ENCODE results near the gene SCLY.
"Not testable (repeated sequence)": the region's sequence is repeated elsewhere in the genome, so short reads cannot be mapped to it uniquely, and the experiment has no call there.

The SCLY gene

GRCh38 chr2:238114851-238115660, 54.3 kb downstream of the SCLY start:
- no peak for DNase-seq

- DNase-seq: not testable (repeated sequence)
Measured at GRCh38 chr2:238115709-238116108, 54.9 kb downstream of the SCLY start.

- DNase-seq: no peak
Measured at GRCh38 chr2:238116298-238117198, 55.7 kb downstream of the SCLY start.

DNA sequence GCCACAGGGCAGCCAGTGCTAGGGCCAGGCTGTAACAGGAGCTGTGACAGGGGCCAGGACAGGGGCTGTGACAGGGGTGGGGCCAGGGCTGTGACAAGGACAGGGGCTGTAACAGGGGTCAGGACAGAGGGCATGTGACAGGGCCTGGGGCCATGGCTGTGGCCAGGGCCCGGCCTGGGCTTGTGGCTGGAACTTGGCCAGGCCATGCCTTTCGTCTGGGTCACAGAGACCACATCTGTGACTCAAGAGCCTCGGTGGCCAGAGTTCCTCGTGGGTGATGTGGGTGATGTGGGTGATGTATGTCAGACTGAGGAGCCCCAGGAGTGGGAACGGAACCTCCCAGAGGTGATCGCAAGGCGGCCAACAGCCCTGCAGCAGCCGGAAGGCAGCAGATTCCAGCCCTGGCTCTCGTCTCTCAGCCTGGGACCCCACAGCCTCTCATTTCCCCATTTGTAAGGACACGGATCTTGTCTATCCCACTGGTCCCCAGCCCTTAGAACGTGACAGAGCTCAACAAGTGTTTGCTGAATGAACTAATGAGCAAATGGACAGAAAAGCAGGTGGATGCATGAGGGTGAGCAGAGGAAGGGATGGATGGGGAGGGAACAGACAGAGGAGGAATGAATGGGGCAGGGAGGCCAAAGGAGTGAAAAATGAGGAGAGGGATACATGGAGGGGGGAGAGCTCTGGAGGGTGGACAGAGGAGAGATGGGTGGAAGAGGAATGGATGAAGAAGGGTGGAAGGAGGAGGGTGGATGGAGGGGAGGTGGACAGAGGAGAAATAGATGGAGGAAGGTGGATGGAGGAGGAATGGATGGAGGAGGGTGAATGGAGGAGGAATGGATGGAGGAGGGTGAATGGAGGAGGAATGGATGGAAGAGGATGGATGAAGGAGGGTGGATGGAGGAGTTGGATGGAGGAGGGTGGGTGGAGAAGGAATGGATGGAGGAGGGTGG, 56.7 kb downstream of the SCLY start:
- no peak for DNase-seq

GRCh38 chr2:238119756-238120462, 59.1 kb downstream of the SCLY start:
- no peak for DNase-seq

DNA sequence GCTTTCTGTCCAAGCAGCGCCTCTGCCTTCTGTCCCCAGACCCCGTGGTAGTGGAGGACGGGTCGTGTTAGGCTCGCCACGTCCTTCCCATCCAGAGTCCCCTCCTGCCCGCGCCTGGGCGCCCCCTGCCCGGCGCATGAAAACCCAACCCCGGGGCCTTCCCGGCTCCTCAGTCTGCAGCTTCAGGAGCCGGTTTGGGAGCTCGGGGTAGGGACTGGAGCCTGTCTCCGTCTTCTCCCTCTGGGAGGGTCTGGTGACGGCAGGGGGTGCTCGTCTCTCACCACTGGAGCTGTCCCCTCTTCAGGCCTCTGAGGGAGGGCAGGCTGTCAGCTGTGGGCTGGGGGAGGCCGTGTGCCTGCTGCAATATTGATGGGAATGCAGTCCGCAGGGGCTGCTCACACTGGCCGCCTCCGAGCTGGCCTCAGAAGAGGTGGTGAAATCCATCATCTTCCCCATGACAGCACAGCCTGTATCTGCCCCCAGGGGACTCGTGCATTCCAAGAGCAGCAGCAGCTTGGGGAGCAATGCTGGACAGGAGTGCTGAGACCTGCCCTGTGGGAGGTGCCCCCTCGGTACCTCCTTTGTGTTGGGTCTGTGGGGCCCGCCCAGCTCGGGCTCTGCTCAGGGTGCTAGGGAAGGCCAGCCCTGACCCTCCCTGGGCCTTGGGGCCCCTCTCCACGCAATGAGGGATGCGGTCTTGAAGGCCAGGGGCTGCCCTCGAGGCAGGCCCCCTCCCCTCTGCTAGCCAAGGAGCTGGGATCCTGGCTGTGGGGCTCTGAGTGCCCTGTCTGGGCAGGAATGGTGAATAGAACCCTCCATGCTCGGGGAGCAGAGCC, 59.9 kb downstream of the SCLY start:
- no peak for DNase-seq

DNA sequence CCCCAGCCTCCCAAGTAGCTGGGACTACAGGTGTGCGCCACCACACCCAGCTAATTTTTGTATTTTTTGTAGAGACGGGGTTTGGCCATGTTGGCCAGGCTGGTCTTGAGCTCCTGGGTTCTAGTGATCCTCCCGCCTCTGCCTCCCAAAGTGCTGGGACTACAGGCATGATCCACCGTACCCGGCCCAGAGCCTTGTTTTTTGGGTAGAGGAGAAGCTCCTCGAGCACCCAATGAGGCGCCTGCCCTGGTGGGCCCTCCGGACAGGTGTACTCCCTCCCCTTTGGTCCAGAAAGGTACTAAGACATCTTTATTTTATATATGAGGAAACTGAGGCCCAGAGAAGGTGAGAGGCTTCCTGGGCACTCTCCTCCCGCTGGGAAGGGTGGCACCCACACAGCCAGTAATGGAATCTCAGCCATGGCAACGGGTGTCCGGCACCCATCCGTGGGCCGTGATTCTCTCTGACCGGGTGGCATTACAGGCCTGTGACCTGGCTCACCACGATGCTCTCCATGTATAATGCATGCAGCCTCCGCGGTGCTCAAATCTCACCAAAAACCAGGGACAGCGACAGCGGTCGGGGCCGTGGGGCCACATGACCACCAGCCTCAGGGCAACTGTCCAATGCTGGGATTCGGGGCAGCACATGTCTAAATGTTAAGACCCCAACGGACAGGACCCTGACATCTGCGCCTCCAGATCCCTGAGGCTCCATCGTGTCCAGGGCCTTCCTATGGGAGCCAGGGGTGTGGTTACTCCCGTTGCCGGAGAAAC, 60.9 kb downstream of the SCLY start:
- no peak for DNase-seq

DNA sequence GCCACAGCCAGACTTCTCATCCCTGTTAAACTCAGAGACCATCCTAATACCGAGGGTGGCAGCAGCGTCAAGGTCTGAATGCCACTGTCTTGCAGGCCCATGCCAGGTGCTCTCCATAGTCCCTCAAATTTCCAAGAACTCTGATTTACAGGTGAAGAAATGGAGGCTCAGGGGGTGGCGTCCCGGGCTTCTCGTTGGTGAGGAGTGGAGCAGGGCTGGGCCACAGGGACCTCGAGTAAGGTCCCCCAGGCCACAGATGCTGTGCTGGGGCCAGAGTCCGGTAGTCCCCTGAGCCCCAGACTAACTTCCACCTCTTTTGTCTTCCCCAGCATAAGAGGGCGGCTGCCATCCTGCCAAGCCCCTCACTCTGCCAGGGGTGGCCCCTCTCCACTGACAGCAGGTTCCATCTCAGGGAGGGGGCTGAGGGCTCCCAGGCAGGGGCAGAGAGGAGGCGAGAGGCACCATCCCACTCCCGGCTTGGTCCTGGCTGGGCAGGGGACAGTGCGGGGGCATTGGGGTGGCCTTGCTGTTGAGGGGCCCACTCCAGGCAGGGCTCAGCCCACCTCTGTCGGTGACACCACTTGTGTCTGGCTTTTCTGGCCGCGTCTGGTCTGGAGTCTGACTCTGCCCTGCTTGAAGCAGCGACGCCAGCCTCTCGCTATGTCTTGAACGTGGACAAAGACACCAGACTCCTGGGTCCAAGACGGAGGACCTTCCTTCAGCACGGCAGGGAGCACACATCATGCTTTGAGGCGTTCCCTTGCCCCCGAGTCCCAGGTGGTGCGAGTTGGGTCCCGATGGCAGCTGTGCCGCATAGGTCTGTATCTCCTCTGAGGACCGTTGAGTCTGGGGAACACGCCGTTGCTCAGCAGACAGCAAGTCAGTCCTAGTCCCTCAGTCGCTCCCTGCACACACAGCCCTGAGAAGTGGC, 61.8 kb downstream of the SCLY start:
- no peak for DNase-seq

DNA sequence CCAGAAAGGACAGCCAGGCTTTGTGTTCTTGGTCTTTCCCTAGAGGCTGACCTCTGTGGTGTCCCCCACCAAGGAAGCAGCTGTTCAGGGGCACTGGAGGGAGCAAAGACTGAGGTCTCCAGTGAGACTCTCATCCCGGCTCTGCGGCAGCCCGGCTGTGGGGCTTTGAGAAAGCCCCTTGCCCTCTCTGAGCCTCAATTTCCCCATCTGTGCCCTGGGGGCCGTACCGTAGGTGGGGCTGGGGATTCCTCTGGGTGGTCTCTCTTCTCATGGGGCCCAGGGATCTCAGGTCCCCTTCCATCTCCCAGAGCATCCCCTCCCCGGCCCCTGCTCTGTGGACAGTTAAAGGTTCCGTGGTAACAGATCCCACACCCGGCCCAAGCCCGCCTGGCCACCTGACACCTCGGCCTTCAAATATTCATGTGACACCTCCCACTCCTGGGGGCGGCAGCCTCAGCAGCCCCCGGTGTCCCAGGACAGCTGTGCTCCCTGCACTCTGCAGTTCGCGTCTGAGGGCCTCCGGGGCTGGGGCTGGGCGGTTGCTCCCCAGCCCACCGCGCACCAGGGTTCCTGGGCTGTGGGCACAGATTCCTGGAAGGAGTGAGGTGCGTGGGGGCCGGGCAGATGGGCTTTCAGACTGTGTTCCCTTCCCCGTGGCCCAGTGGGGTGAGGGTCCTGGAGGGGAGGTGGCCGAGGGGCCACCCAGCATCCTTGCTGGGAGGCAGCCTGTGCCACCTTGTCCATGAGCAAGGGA, 62.6 kb downstream of the SCLY start:
- DNase-seq: no peak

- no peak for DNase-seq
Measured at GRCh38 chr2:238123991-238124470, 63.2 kb downstream of the SCLY start.

- DNase-seq: no peak
Measured at GRCh38 chr2:238124488-238125126, 63.8 kb downstream of the SCLY start.

DNA sequence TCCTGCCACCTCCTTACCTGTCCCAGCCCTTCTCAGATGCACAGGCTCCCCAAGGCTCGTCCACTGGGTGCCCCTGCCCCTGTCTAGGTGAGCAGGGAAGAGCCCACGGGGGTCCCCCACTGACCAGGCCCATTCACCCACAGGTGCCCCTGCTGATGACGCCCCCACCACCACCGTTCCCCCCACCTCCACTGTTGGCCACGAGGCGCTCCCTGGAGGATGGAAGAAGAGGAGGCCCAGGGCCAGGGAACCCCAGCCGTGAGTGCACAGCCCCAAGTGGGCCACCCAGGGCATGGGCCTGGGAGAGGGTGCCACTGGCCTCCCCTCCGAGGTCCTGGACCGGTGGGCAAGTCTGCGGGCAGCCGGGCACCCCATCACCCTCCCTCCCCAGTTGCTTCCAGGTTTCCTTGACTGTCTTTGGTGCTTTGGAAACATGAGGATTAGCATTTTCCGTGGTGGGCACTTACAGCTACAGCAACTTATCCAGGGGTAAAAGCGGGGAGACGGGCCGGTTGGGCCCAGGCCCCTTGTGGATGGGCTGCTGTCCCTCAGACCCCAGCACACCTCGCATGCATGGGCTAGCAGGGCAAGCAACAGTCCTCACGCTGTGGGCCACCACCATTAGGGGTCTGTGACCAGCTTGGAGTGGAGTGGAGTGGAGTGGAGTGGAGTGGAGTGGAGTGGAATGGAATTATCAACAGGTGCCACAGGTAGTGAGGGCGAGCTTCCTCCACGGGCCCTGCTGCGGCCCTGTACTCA, 64.5 kb downstream of the SCLY start:
- no peak for DNase-seq

- no peak for DNase-seq
Measured at GRCh38 chr2:238126338-238126737, 65.5 kb downstream of the SCLY start.

- no peak for DNase-seq
Measured at GRCh38 chr2:238126775-238127164, 66.0 kb downstream of the SCLY start.

GRCh38 chr2:238127165-238128060, 66.6 kb downstream of the SCLY start:
- no peak for DNase-seq

DNA sequence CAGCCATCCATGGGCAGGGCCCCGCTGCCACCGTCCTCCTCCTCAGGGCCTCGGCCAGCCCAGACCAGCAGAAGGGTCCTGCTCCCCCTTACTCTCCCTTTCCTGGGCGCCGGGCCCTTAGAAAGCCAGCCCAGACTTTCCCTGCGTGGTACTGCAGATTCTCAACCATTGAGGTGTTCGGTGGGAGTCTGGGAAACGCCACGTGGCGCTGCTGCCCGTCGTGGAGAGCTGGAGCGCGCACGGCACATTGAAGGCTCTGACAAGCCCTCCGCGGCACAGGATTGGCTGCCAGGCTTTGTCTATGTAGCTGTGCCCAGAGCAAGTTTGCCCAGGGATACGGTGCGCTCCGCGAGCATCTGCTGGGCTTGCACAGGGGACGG, 67.2 kb downstream of the SCLY start:
- no peak for DNase-seq

Measured in activated CD4-positive, alpha-beta T cell treated with anti-CD3 and anti-CD28 coated beads, Interleukin-2, Interleukin-6, amounts not matched to agents 100 ng/mL and 50 ng/mL, durations not matched to agents 16 hours and 8 hours (primary cell).